HepG2 (cell line): ENCODE measurements around the gene TBCD. TPM values are rescaled to one million over a fixed set of nuclear protein-coding genes. Genes with fewer than 3 reads are reported as not detected.
A peak's percentile ranks its signal among the peaks of the same experiment; 100 is the strongest.

Experiments
- ARHGAP35 ChIP-seq: sonication (generic); formaldehyde crosslinking; IDR thresholded peaks from 2 replicates; pipeline ENCODE4 v1.9.0; 2022; ENCODE audit warnings: mild to moderate bottlenecking, inconsistent platforms, moderate library complexity, missing genetic modification reagents, borderline replicate concordance
- DNMT3B ChIP-seq: conservative IDR thresholded peaks from 2 replicates; pipeline ENCODE4 v1.6.1; 2016; ENCODE audit warnings: missing biosample characterization, control low read depth
- GABPB1 ChIP-seq: IDR thresholded peaks from 2 replicates; pipeline ENCODE4 v1.6.1; 2016; ENCODE audit warnings: mild to moderate bottlenecking, missing genetic modification reagents, moderate library complexity, missing compliant biosample characterization
- GTF2F1 ChIP-seq: fragments of 150-350 bp; IDR thresholded peaks from 2 replicates; pipeline ENCODE4 v1.6.1; 2014; ENCODE audit warnings: low read length
- HCFC1 ChIP-seq: fragments of 150-350 bp; IDR thresholded peaks from 2 replicates; pipeline ENCODE4 v1.6.1; 2014; ENCODE audit warnings: low read depth, low read length
- MAX ChIP-seq: IDR thresholded peaks from 2 replicates; pipeline ENCODE4 v1.6.1; 2012; ENCODE audit warnings: inconsistent platforms
- NR2F2 ChIP-seq: IDR thresholded peaks from 2 replicates; pipeline ENCODE4 v1.6.1; 2012; ENCODE audit warnings: low read depth, inconsistent platforms, borderline replicate concordance
- PLSCR1 ChIP-seq: sonication (generic); formaldehyde crosslinking; IDR thresholded peaks from 2 replicates; pipeline ENCODE4 v1.5.0; 2020; ENCODE audit warnings: missing genetic modification reagents, mild to moderate bottlenecking, borderline replicate concordance
- ZFAT ChIP-seq: sonication (generic); formaldehyde crosslinking; conservative IDR thresholded peaks from 2 replicates; pipeline ENCODE4 v1.8.1; 2023; ENCODE audit warnings: missing genetic modification reagents, inconsistent platforms
- ZFP41 ChIP-seq: sonication (generic); formaldehyde crosslinking; IDR thresholded peaks from 2 replicates; pipeline ENCODE4 v1.4.0; 2020; ENCODE audit warnings: mild to moderate bottlenecking, missing genetic modification reagents, borderline replicate concordance
- ZNF205 ChIP-seq: IDR thresholded peaks from 2 replicates; pipeline ENCODE4 v1.6.1; 2018; ENCODE audit warnings: missing biosample characterization, missing genetic modification reagents
- ZNF350 ChIP-seq: sonication (generic); formaldehyde crosslinking; IDR thresholded peaks from 2 replicates; pipeline ENCODE4 v1.4.0; 2020; ENCODE audit warnings: mild to moderate bottlenecking, low read depth, missing genetic modification reagents, borderline replicate concordance
- ZNF44 ChIP-seq: sonication (generic); formaldehyde crosslinking; IDR thresholded peaks from 2 replicates; pipeline ENCODE4 v1.5.1; 2020; ENCODE audit warnings: mild to moderate bottlenecking, missing genetic modification reagents
- ZNF501 ChIP-seq: sonication (generic); formaldehyde crosslinking; IDR thresholded peaks from 2 replicates; pipeline ENCODE4 v1.5.1; 2020; ENCODE audit warnings: mild to moderate bottlenecking, moderate library complexity, missing genetic modification reagents
- ZNF878 ChIP-seq: sonication (generic); formaldehyde crosslinking; IDR thresholded peaks from 2 replicates; pipeline ENCODE4 v1.8.1; 2023; ENCODE audit warnings: mild to moderate bottlenecking, missing genetic modification reagents, moderate library complexity
- ZSCAN12 ChIP-seq: sonication (generic); formaldehyde crosslinking; IDR thresholded peaks from 2 replicates; pipeline ENCODE4 v1.9.0; 2021; ENCODE audit warnings: mild to moderate bottlenecking, missing genetic modification reagents
- polyA plus RNA-seq, 8 experiments: library from polyadenylated mRNA; depleted of rRNA in 3 of 8; stranded (reverse) in 7 of 8; unstranded in 1 of 8; fragments of >200 nt; fragmentation: Illumina TruSeq in 4 of 8; extraction: Trizol in 4 of 8; gene quantifications; 2 replicates each; pipeline versions ENCODE4 v1.2.1 to v1.2.3, GENCODE V29; 2011 to 2016; ENCODE audit warnings: low read depth in 4 of 8, missing spikeins in 1 of 8, mixed read lengths in 1 of 8; ENCODE audit not compliant: insufficient read depth in 1 of 8
- total RNA-seq, 5 experiments: library from RNA; depleted of rRNA; stranded (reverse); fragments of >200 nt; fragmentation: Illumina TruSeq; extraction: Trizol; gene quantifications; 2 replicates each; pipeline ENCODE4 v1.2.3, GENCODE V29; 2016; ENCODE audit warnings: low read depth in 1 of 5
- TF ChIP-seq, protein P1 (sequence below): sonication (generic); formaldehyde crosslinking; IDR thresholded peaks from 2 replicates; pipeline ENCODE4 v1.4.0; 2020; ENCODE audit warnings: mild to moderate bottlenecking, missing genetic modification reagents
- TF ChIP-seq, protein P2 (sequence below): sonication (generic); formaldehyde crosslinking; IDR thresholded peaks from 2 replicates; pipeline ENCODE4 v1.4.0; 2020; ENCODE audit warnings: missing genetic modification reagents

TBCD gene
- total and polyA plus RNA-seq, 2 of the 13 experiments (the other 11 are each of a cell fraction or from before 2014, with no cell fraction given): 33.9 to 54.8 TPM

DNA sequence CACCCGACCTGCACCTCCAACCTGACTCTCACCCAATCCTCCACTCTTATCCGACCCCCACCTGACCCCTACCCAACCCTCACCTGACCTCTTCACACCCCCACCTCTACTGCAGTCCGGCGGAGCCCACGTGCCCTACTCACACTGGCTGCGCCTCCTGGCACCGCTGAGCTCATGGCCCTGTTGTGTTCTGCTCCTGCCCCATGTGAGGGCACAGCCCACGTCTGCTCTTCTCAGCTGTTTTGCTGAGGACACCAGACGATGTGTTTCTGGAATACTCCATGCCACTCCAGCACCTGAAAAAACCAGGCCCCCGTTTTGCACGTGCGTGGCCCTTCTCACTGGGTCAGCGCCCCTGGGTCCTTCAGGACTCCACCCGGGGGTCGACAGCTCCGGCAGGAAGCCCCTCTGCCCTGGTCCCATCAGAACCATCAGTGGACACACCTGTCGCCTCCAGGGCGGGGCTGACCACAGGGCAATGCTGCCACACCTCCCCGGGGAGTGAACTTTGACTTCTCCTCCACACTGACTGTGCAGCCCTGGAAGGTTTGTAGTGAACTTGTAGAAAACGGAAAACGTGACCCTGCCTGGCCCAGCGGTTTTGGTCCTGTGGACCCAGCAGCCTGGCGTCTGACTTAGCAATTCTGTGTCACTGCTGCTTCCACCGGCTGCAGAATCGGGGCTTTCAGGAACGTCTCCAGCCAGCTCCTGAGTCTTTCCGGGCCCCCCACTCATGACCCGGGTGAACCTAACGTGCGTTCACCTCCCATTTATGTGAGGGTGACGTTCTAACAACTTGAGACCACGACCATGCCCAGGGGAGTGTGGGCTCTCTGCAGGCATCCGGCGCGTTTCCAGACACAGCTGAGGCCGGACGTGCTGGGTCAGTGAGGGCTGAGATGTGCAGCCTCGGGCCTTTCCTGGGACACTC is 47.7 kb upstream of the TBCD start (continued):
- TF ChIP-seq, protein P1, sequence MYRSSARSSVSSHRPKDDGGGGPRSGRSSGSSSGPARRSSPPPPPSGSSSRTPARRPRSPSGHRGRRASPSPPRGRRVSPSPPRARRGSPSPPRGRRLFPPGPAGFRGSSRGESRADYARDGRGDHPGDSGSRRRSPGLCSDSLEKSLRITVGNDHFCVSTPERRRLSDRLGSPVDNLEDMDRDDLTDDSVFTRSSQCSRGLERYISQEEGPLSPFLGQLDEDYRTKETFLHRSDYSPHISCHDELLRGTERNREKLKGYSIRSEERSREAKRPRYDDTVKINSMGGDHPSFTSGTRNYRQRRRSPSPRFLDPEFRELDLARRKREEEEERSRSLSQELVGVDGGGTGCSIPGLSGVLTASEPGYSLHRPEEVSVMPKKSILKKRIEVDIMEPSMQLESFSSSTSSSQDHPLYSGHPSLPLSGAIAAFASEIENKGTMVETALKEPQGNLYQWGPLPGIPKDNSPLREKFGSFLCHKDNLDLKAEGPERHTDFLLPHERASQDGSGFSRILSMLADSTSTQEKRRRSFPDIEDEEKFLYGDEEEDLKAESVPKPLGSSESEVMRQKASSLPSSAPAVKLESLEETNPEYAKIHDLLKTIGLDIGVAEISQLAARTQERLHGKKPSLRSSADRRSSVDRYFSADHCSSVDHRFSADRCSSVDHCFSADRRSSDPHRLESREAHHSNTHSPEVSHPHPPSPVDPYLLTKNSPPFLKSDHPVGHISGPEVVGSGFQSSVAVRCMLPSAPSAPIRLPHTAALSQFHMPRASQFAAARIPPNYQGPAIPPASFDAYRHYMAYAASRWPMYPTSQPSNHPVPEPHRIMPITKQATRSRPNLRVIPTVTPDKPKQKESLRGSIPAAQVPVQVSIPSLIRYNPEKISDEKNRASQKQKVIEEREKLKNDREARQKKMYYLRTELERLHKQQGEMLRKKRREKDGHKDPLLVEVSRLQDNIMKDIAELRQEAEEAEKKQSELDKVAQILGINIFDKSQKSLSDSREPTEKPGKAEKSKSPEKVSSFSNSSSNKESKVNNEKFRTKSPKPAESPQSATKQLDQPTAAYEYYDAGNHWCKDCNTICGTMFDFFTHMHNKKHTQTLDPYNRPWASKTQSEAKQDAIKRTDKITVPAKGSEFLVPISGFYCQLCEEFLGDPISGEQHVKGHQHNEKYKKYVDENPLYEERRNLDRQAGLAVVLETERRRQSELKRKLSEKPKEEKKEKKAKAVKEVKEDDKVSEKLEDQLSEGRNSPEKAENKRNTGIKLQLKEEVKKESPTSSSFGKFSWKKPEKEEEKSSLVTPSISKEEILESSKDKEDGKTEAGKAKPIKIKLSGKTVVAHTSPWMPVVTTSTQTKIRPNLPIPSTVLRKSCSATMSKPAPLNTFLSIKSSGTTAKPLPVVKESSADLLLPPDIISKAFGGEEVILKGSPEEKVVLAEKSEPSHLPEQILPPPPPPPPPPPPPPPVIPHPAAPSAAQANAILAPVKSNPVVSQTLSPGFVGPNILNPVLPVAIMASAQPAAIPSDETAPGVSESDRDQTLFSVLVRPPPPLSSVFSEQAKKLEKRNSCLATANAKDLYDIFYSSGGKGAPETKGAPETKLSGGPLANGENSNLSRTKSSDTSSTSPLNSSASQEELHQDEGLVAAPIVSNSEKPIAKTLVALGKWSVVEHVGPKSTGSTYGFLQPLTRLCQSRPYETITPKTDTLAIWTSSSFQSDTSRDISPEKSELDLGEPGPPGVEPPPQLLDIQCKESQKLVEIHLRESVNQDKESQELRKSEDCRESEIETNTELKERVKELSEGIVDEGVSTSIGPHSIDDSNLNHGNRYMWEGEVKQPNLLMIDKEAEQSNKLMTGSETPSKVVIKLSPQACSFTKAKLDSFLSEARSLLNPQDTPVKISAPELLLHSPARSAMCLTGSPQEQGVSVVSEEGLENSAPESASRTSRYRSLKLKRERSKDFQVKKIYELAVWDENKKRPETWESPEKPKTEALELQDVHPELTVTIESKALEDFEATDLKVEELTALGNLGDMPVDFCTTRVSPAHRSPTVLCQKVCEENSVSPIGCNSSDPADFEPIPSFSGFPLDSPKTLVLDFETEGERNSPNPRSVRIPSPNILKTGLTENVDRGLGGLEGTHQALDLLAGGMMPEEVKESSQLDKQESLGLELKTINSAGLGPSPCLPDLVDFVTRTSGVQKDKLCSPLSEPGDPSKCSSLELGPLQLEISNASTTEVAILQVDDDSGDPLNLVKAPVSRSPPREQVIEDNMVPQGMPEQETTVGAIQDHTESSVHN: peak; percentile 79; the same call in 1 of the 2 replicates
- TF ChIP-seq ZNF501 (CRISPR knock-in tag): no peak
- no peak for TF ChIP-seq ZFAT (CRISPR knock-in tag)
- TF ChIP-seq NR2F2: no peak
- peak; percentile 32; the same call in 1 of the 2 replicates for TF ChIP-seq MAX
- no peak; the same call in 1 of the 2 replicates for TF ChIP-seq ZNF878 (CRISPR knock-in tag)
- TF ChIP-seq ZNF350 (CRISPR knock-in tag): 0 out of 2 replicates have a peak, but pooled peaks have one; percentile 41
- TF ChIP-seq ZFP41 (CRISPR knock-in tag): no peak
- no peak for TF ChIP-seq DNMT3B (CRISPR knock-in tag)
- no peak for TF ChIP-seq ZNF205 (CRISPR knock-in tag)
- no peak for TF ChIP-seq GTF2F1
- TF ChIP-seq HCFC1: no peak; the same call in 1 of the 2 replicates
- peak; percentile 31 for TF ChIP-seq GABPB1
- TF ChIP-seq ZNF44 (CRISPR knock-in tag): no peak
- no peak for TF ChIP-seq PLSCR1 (CRISPR knock-in tag)
- TF ChIP-seq ZSCAN12 (CRISPR knock-in tag): no peak
- no peak for TF ChIP-seq ARHGAP35
- TF ChIP-seq, protein P2, sequence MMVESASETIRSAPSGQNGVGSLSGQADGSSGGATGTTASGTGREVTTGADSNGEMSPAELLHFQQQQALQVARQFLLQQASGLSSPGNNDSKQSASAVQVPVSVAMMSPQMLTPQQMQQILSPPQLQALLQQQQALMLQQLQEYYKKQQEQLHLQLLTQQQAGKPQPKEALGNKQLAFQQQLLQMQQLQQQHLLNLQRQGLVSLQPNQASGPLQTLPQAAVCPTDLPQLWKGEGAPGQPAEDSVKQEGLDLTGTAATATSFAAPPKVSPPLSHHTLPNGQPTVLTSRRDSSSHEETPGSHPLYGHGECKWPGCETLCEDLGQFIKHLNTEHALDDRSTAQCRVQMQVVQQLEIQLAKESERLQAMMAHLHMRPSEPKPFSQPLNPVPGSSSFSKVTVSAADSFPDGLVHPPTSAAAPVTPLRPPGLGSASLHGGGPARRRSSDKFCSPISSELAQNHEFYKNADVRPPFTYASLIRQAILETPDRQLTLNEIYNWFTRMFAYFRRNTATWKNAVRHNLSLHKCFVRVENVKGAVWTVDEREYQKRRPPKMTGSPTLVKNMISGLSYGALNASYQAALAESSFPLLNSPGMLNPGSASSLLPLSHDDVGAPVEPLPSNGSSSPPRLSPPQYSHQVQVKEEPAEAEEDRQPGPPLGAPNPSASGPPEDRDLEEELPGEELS (CRISPR knock-in tag): no peak; the same call in 1 of the 2 replicates
